Liver (tissue), 3 donors: Measurements from ENCODE around the gene CRACDL.

Source experiments
- ATF3 ChIP-seq: IDR thresholded peaks from 2 replicates; pipeline ENCODE4 v1.6.1; 2016; ENCODE audit warnings: antibody characterized with exemption
- CTCF ChIP-seq: fragments of 150-350 bp; IDR thresholded peaks from 2 replicates; pipeline ENCODE4 v1.5.1; 2017; ENCODE audit warnings: improper control_type of control experiment, low read depth, low read length; ENCODE audit not compliant: missing input control
- FOXA1 ChIP-seq: IDR thresholded peaks from 2 replicates; pipeline ENCODE4 v1.6.1; 2016; ENCODE audit warnings: antibody characterized with exemption
- GABPA ChIP-seq, 2 donors: IDR thresholded peaks in 1 of 2; conservative IDR thresholded peaks in 1 of 2; 2 replicates each; pipeline ENCODE4 v1.6.1; 2016; ENCODE audit warnings: antibody characterized with exemption in 2 of 2, mild to moderate bottlenecking in 1 of 2, moderate library complexity in 1 of 2
- MAX ChIP-seq: IDR thresholded peaks from 2 replicates; pipeline ENCODE4 v1.6.1; 2016; ENCODE audit warnings: antibody characterized with exemption
- RAD21 ChIP-seq, 2 donors: IDR thresholded peaks; 2 replicates each; pipeline ENCODE4 v1.6.1; 2016; ENCODE audit warnings: antibody characterized with exemption in 2 of 2, mild to moderate bottlenecking in 2 of 2
- YY1 ChIP-seq: IDR thresholded peaks from 2 replicates; pipeline ENCODE4 v1.6.1; 2016; ENCODE audit warnings: antibody characterized with exemption, mild to moderate bottlenecking
- donor health status: healthy.
- donor health status: healthy.

GRCh38 chr2:98932164-98932563 lies 3.9 kb downstream of the CRACDL start:
- TF ChIP-seq MAX (no peak), ATF3 (no peak), YY1 (no peak), CTCF (no peak), FOXA1 (no peak), RAD21 (IDR thresholded peaks at IDR 0.05) (no peak), GABPA (IDR thresholded peaks at IDR 0.05 in 1 of 2, conservative IDR thresholded peaks at IDR 0.05 in 1 of 2) (no peak)
